H1 (cell line): Measurements from ENCODE around the gene VN1R5. TPM values are rescaled to one million over a fixed set of nuclear protein-coding genes. Genes with fewer than 3 reads are reported as not detected.
"Not testable (repeated sequence)": the region's sequence is repeated elsewhere in the genome, so short reads cannot be mapped to it uniquely, and the experiment has no call there.

Source experiments
- CTCF ChIA-PET: fragments of 300-600 bp; sonication (Branson Sonifier 250); formaldehyde crosslinking; loops from one replicate; lab custom pipeline; 2021; ENCODE audit not compliant: partially characterized antibody; lab: Charles Lee
- POLR2A ChIA-PET: fragments of 300-600 bp; sonication (Branson Sonifier 250); formaldehyde crosslinking; loops from one replicate; lab custom pipeline; 2021; ENCODE audit warnings: inconsistent platforms; ENCODE audit not compliant: partially characterized antibody; lab: Charles Lee
- DNase-seq, 2 experiments: peaks; one replicate each; pipeline versions ENCODE4 v3.0.0 to v3.0.0-alpha.2; 2010 to 2022; ENCODE audit warnings: low spot score in 2 of 2, low read depth in 1 of 2, mixed read lengths in 1 of 2
- FAIRE-seq: peaks from 2 replicates; lab custom pipeline; 2011; peaks lifted over from hg19 to GRCh38; lab: Jason Lieb, UNC
- H2AFZ ChIP-seq: 2 replicates; pipeline ENCODE4 v1.8.1; 2012; ENCODE audit warnings: low read length, inconsistent platforms
- H2AK5ac ChIP-seq: 2 replicates; pipeline ENCODE4 v1.6.1; 2013; ENCODE audit warnings: low read depth, low read length
- H2BK120ac ChIP-seq: replicated peaks from 2 replicates; pipeline ENCODE3; 2013; ENCODE audit warnings: low read depth, low read length, inconsistent platforms
- H2BK12ac ChIP-seq: 2 replicates; pipeline ENCODE4 v1.6.1; 2013; ENCODE audit warnings: low read depth, low read length
- H2BK15ac ChIP-seq: 2 replicates; pipeline ENCODE4 v1.6.1; 2013; ENCODE audit warnings: low read length
- H2BK20ac ChIP-seq: 2 replicates; pipeline ENCODE4 v1.6.1; 2013; ENCODE audit warnings: low read length
- H2BK5ac ChIP-seq: 2 replicates; pipeline ENCODE4 v1.6.1; 2013; ENCODE audit warnings: low read depth, low read length
- H3K14ac ChIP-seq: 2 replicates; pipeline ENCODE4 v1.6.1; 2013; ENCODE audit warnings: inconsistent platforms; ENCODE audit not compliant: insufficient read length
- H3K18ac ChIP-seq: 2 replicates; pipeline ENCODE4 v1.6.1; 2013; ENCODE audit warnings: low read length; ENCODE audit errors: extremely low read depth
- H3K23ac ChIP-seq: 2 replicates; pipeline ENCODE4 v1.6.1; 2013; ENCODE audit warnings: inconsistent platforms; ENCODE audit not compliant: insufficient read length
- H3K23me2 ChIP-seq: 2 replicates; pipeline ENCODE4 v1.6.1; 2013; ENCODE audit warnings: low read depth, low read length
- H3K27ac ChIP-seq: 2 replicates; pipeline ENCODE4 v1.6.1; 2011; ENCODE audit warnings: low read depth, low read length, inconsistent platforms
- H3K27me3 ChIP-seq, 4 experiments: replicated peaks in 1 of 4; 1 replicate in 1 of 4; 2 replicates in 3 of 4; pipeline versions ENCODE4 v1.6.1 to v1.8.1; 2011 to 2013; ENCODE audit warnings: low read length in 3 of 4, mild to moderate bottlenecking in 3 of 4, inconsistent platforms in 2 of 4, mixed read lengths in 2 of 4, moderate library complexity in 1 of 4; ENCODE audit not compliant: control insufficient read depth in 3 of 4, insufficient read depth in 3 of 4; ENCODE audit errors: extremely low read depth in 1 of 4
- H3K36me3 ChIP-seq, 4 experiments: 2 replicates each; pipeline versions ENCODE4 v1.6.1 to v1.8.1; 2011 to 2013; ENCODE audit warnings: mild to moderate bottlenecking in 4 of 4, low read length in 3 of 4, moderate library complexity in 2 of 4, control low read depth in 1 of 4, inconsistent platforms in 1 of 4; ENCODE audit not compliant: insufficient read depth in 4 of 4, control insufficient read depth in 2 of 4
- H3K4ac ChIP-seq: replicated peaks from 2 replicates; pipeline ENCODE3; 2013; ENCODE audit warnings: low read length, low read depth, mixed read lengths, inconsistent platforms; ENCODE audit not compliant: insufficient read length
- H3K4me1 ChIP-seq, 4 experiments: replicated peaks in 1 of 4; 1 replicate in 1 of 4; 2 replicates in 3 of 4; pipeline versions ENCODE4 v1.6.1 to v1.8.1; 2011 to 2013; ENCODE audit warnings: low read length in 3 of 4, inconsistent platforms in 2 of 4, mixed read lengths in 1 of 4; ENCODE audit not compliant: insufficient read depth in 4 of 4, control insufficient read depth in 3 of 4
- H3K4me2 ChIP-seq, 2 experiments: 2 replicates each; pipeline versions ENCODE4 v1.6.1 to v1.8.1; 2011 to 2013; ENCODE audit warnings: low read depth in 2 of 2, low read length in 2 of 2, control low read depth in 1 of 2, inconsistent platforms in 1 of 2, mild to moderate bottlenecking in 1 of 2; ENCODE audit not compliant: insufficient read depth in 1 of 2
- H3K4me3 ChIP-seq, 4 experiments: fragments of 200-600, 300-600 bp in 1 of 4; sonication (generic), shearing (Covaris generic), sonication (Bioruptor Twin) in 1 of 4; 2 replicates each; pipeline versions ENCODE4 v1.5.1 to v1.8.1; 2011 to 2016; ENCODE audit warnings: low read length in 4 of 4, low read depth in 3 of 4, control low read depth in 2 of 4, inconsistent platforms in 2 of 4, mild to moderate bottlenecking in 2 of 4, mixed read lengths in 1 of 4, moderate library complexity in 1 of 4; ENCODE audit not compliant: insufficient read depth in 2 of 4; ENCODE audit errors: extremely low read depth in 1 of 4
- H3K56ac ChIP-seq: replicated peaks from 2 replicates; pipeline ENCODE3; 2013; ENCODE audit warnings: low read depth, mild to moderate bottlenecking, mixed read lengths, low read length, inconsistent platforms; ENCODE audit not compliant: insufficient read length
- H3K79me1 ChIP-seq: 2 replicates; pipeline ENCODE4 v1.6.1; 2013; ENCODE audit warnings: low read depth, low read length, control low read depth
- H3K79me2 ChIP-seq, 2 experiments: 2 replicates each; pipeline versions ENCODE4 v1.6.1 to v1.8.1; 2012 to 2013; ENCODE audit warnings: low read length in 2 of 2, mild to moderate bottlenecking in 2 of 2, inconsistent platforms in 1 of 2; ENCODE audit not compliant: insufficient read depth in 2 of 2, control insufficient read depth in 1 of 2
- H3K9ac ChIP-seq, 4 experiments: replicated peaks in 1 of 4; 1 replicate in 1 of 4; 2 replicates in 3 of 4; pipeline versions ENCODE4 v1.6.1 to v1.8.1; 2011 to 2013; ENCODE audit warnings: low read depth in 3 of 4, low read length in 3 of 4, control low read depth in 2 of 4, mild to moderate bottlenecking in 2 of 4, moderate library complexity in 2 of 4, inconsistent platforms in 1 of 4; ENCODE audit errors: extremely low read depth in 1 of 4
- H3K9me3 ChIP-seq, 2 experiments: 2 replicates each; pipeline versions ENCODE4 v1.6.1 to v1.8.1; 2012 to 2013; ENCODE audit warnings: mild to moderate bottlenecking in 2 of 2, moderate library complexity in 2 of 2, control low read depth in 1 of 2, inconsistent platforms in 1 of 2, low read depth in 1 of 2, low read length in 1 of 2, mixed read lengths in 1 of 2; ENCODE audit not compliant: insufficient read depth in 2 of 2
- H4K20me1 ChIP-seq, 2 experiments: replicated peaks in 1 of 2; 2 replicates each; pipeline versions ENCODE3 to v1.8.1; 2011 to 2013; ENCODE audit warnings: inconsistent platforms in 2 of 2, low read length in 2 of 2, mild to moderate bottlenecking in 1 of 2; ENCODE audit not compliant: insufficient read depth in 2 of 2, control insufficient read depth in 1 of 2
- H4K5ac ChIP-seq: 2 replicates; pipeline ENCODE4 v1.6.1; 2013; ENCODE audit warnings: low read length, low read depth, mixed read lengths, inconsistent platforms; ENCODE audit not compliant: insufficient read length
- H4K8ac ChIP-seq: 2 replicates; pipeline ENCODE4 v1.8.0; 2013; ENCODE audit warnings: mild to moderate bottlenecking, moderate library complexity, low read length, inconsistent platforms; ENCODE audit not compliant: insufficient read depth; ENCODE audit errors: extremely low read depth
- H4K91ac ChIP-seq: replicated peaks from 2 replicates; pipeline ENCODE3; 2013; ENCODE audit warnings: low read length, mixed read lengths, inconsistent platforms; ENCODE audit not compliant: insufficient read length
- WGBS, 2 experiments: shearing (Covaris generic) in 1 of 2; methylation state at CpG; one replicate each; pipeline versions ENCODE4 v1.1.6 to v1.1.7; 2013 to 2015; ENCODE audit warnings: low lambda C conversion rate in 2 of 2, mixed read lengths in 2 of 2, inconsistent platforms in 1 of 2, low coverage in 1 of 2, missing lambda C conversion rate in 1 of 2; ENCODE audit not compliant: insufficient replicate concordance in 2 of 2, insufficient coverage in 1 of 2, insufficient read length in 1 of 2; ENCODE audit errors: extremely low coverage in 1 of 2, missing lambda C conversion rate in 1 of 2; 5-methylcytosine and 5-hydroxymethylcytosine counted together
- long read RNA-seq, 2 experiments: library from RNA in 1 of 2; library from capped mRNA in 1 of 2; stranded (forward); transcript quantifications; one replicate each; pipeline ENCODE4 v2.0.0, GENCODE V29; 2021; ENCODE audit warnings: inconsistent platforms in 1 of 2
- polyA minus RNA-seq, 3 experiments: library from RNA; depleted of rRNA, polyadenylated mRNA; stranded (reverse); fragments of >200 nt; gene quantifications; 1 replicate in 2 of 3; 2 replicates in 1 of 3; pipeline ENCODE4 v1.2.3, GENCODE V29; 2011
- polyA plus RNA-seq, 7 experiments: library from polyadenylated mRNA; depleted of rRNA in 3 of 7; stranded (reverse) in 5 of 7; unstranded in 2 of 7; fragments of >200 nt in 5 of 7; fragments of 200-250 nt in 2 of 7; gene quantifications; 1 replicate in 5 of 7; 2 replicates in 1 of 7; 4 replicates in 1 of 7; pipeline versions ENCODE4 v1.2.1 to v1.2.3, GENCODE V29; 2011 to 2013; ENCODE audit warnings: missing spikeins in 2 of 7, mixed read lengths in 2 of 7
- total RNA-seq: library from RNA; stranded (reverse); fragmentation: NEBNext Ultra II Directional; extraction: Animal tissue kit (Norgen Biotek cat#: 25700); gene quantifications from 2 replicates; pipeline ENCODE4 v1.2.1, GENCODE V29; 2021

The VN1R5 gene
- total RNA-seq (not detected in 2 replicates), polyA plus RNA-seq (2011; rRNA removed) (not detected in 2 replicates), polyA minus RNA-seq (2011; rRNA and poly(A)+ RNA removed) (not detected in 2 replicates)
- not detected for polyA plus RNA-seq (2011; cell fraction: cytosol; rRNA removed)
- not detected for polyA plus RNA-seq (2011; cell fraction: nucleus; rRNA removed)
- polyA plus RNA-seq (2012, experiment 1 of 2), result not detected in 4 replicates
- not detected for polyA plus RNA-seq (2012, experiment 2 of 2)
- polyA plus RNA-seq (2013, experiment 1 of 2), result not detected
- not detected for polyA plus RNA-seq (2013, experiment 2 of 2)
- polyA minus RNA-seq (2011; cell fraction: cytosol; rRNA and poly(A)+ RNA removed), result not detected
- not detected for polyA minus RNA-seq (2011; cell fraction: nucleus; rRNA and poly(A)+ RNA removed)
- long read RNA-seq, experiment 1, result 0 reads
- long read RNA-seq, experiment 2, result 0 reads

DNA sequence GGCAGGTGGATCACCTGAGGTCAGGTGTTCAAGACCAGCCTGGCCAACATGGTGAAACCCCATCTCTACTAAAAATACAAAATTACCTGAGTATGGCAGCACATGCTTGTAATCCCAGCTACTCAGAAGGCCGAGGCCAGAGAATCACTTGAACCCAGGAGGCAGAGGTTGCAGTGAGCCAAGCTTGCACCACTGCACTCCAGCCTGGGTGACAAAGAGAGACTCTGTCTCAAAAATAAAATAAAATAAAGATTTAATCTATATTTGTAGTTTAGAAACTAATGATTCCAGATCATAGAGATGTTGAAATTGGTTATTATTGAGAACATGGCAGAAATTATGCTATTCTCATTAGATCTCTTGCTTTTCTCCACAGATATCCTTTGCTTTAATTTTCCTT, at the start of gene VN1R5:
VN1R5 (plus strand) TSS at position 301 of the 400 bp plus-strand sequence.
- not testable (repeated sequence) for H4K20me1 ChIP-seq, H3K23me2 ChIP-seq, H3K9me3 ChIP-seq, H3K14ac ChIP-seq, H3K4me2 ChIP-seq, H3K18ac ChIP-seq, H3K27ac ChIP-seq, H3K79me2 ChIP-seq, H3K27me3 ChIP-seq, H3K4me1 ChIP-seq, H4K91ac ChIP-seq, FAIRE-seq, H3K56ac ChIP-seq, H2BK20ac ChIP-seq, H4K8ac ChIP-seq, H2BK15ac ChIP-seq, H2BK5ac ChIP-seq, H3K9ac ChIP-seq, H3K79me1 ChIP-seq, H2AFZ ChIP-seq, H3K36me3 ChIP-seq, H2BK120ac ChIP-seq, H4K5ac ChIP-seq, H3K4me3 ChIP-seq, H3K23ac ChIP-seq, DNase-seq
- Histone ChIP-seq H3K4ac (peak within 1 kb of the TSS; percentile 79), H2AK5ac (peak within 1 kb of the TSS; percentile 24; the same call in 1 of the 2 replicates), H2BK12ac (0 out of 2 replicates have a peak within 1 kb of the TSS, but pooled peaks have one; percentile 68)
- POLR2A ChIA-PET, result interaction anchor here (1.0 kb wide), 1 partner anchor 10 kb away, joined by 3 read pairs; no protein-coding TSS in a partner anchor
- CTCF ChIA-PET, result interaction anchor here (1.0 to 1.2 kb wide), 2 partner anchors 18 to 109 kb away, joined by 3 read pairs; no protein-coding TSS in a partner anchor
- WGBS, 2 experiments, result 77% methylated on average over 1 of the region's 1 CpG; no CpG with 5 or more reads in 1 of the 2 experiments
